ENCODE results near the gene CCDC82. TPM values are rescaled to one million over a fixed set of nuclear protein-coding genes. Genes with fewer than 3 reads are reported as not detected.

CCDC82 gene
- total RNA-seq, 1 donor from 2014 or later = 22.2 TPM

DNA sequence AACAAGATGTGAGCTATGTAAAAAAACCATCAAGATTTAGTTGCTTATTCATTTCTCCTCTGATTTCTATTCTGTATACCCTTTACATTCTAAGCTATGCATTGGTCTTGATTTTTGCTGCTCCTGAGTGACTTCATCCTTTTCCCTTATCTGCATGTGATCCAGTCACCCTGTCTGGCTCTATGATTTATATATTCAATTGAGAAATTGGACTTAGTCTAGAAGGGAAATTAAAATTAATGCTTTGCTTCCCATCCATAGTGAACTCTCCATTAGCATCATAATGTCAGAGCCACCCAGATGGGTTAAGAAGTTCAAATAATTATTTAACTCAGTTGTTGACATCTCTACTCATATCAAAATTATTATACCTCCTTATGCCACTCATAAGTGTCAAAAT is 5.1 kb upstream of the CCDC82 start:
- Mint-ChIP-seq H3K36me3 (ENCODE audit: unreplicated experiment) (peaks cover 3% of the 10 kb centered on the region), H3K9me3 (ENCODE audit: unreplicated experiment) (no peaks in the 10 kb centered on the region), H3K4me3 (ENCODE audit: unreplicated experiment) (no peak overlapping the region), H3K27ac (ENCODE audit: unreplicated experiment) (no peak overlapping the region), H3K27me3 (ENCODE audit: unreplicated experiment) (no peaks in the 10 kb centered on the region), H3K4me1 (ENCODE audit: unreplicated experiment) (peaks cover 21% of the 10 kb centered on the region)
- TF ChIP-seq, protein P1, sequence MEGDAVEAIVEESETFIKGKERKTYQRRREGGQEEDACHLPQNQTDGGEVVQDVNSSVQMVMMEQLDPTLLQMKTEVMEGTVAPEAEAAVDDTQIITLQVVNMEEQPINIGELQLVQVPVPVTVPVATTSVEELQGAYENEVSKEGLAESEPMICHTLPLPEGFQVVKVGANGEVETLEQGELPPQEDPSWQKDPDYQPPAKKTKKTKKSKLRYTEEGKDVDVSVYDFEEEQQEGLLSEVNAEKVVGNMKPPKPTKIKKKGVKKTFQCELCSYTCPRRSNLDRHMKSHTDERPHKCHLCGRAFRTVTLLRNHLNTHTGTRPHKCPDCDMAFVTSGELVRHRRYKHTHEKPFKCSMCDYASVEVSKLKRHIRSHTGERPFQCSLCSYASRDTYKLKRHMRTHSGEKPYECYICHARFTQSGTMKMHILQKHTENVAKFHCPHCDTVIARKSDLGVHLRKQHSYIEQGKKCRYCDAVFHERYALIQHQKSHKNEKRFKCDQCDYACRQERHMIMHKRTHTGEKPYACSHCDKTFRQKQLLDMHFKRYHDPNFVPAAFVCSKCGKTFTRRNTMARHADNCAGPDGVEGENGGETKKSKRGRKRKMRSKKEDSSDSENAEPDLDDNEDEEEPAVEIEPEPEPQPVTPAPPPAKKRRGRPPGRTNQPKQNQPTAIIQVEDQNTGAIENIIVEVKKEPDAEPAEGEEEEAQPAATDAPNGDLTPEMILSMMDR (IDR thresholded peaks at IDR 0.05) = no peak
- no peak for DNase-seq (ENCODE audit: extremely low spot score, unreplicated experiment)

DNA sequence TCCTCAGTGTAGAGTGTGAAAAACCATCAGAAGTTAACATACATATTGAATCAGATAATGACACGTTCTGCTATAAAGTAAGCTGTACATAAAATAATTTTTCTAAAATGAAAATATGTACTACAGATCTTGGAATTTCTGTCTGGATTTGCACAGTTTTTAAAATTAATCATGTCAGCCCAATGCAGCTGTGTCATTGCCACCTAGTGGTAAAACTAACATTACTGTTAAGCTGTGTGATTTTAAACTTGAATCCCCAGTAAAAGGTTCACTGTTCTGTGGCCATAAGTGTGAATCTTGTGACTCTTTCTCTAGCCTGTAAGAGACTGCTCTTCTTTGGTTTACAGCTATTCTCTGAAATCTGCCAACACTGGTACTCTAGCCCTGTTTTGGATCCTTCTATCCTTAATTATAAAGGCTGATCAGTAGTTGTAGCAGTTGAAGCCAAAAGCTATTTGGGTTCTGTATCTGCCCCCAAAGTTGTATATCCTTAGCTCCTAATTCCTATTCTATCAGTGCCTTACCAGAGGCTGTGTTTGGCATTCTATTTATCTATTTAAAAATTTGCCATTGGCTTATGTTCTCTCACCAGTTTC is 4.1 kb upstream of the CCDC82 start:
- TF ChIP-seq, protein P1 (IDR thresholded peaks at IDR 0.05) = peak; percentile 83
- peaks cover 22% of the 10 kb centered on the region for H3K4me1 Mint-ChIP-seq (ENCODE audit: unreplicated experiment)
- no peak overlapping the region for H3K27ac Mint-ChIP-seq (ENCODE audit: unreplicated experiment)
- no peak for DNase-seq (ENCODE audit: extremely low spot score, unreplicated experiment)
- no peaks in the 10 kb centered on the region for H3K9me3 Mint-ChIP-seq (ENCODE audit: unreplicated experiment)
- peaks cover 3% of the 10 kb centered on the region for H3K36me3 Mint-ChIP-seq (ENCODE audit: unreplicated experiment)
- H3K4me3 Mint-ChIP-seq (ENCODE audit: unreplicated experiment) = no peak overlapping the region
- no peaks in the 10 kb centered on the region for H3K27me3 Mint-ChIP-seq (ENCODE audit: unreplicated experiment)

DNA sequence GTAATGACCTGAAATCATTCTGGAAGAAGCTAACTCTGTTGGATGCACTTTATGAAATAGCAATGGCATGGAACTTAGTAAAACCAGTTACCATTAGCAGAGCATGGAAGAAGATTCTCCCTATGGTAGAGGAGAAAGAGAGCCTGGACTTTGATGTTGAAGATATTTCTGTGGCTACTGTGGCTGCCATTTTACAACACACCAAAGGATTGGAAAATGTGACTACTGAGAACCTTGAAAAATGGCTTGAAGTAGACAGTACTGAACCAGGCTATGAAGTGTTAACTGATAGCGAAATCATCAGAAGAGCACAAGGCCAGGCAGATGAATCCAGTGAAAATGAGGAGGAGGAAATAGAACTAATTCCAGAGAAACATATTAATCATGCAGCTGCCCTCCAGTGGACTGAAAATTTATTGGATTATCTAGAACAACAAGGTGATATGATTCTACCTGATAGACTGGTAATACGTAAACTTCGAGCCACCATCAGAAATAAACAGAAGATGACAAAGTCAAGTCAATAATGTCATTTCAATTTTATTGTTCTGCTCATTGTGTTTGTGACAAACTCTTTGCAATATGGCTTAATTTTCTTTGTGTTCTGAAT is 2.1 kb upstream of the CCDC82 start:
- Mint-ChIP-seq H3K4me3 (ENCODE audit: unreplicated experiment) (no peak overlapping the region), H3K36me3 (ENCODE audit: unreplicated experiment) (peaks cover 3% of the 10 kb centered on the region), H3K27me3 (ENCODE audit: unreplicated experiment) (no peaks in the 10 kb centered on the region), H3K9me3 (ENCODE audit: unreplicated experiment) (no peaks in the 10 kb centered on the region), H3K4me1 (ENCODE audit: unreplicated experiment) (peaks cover 40% of the 10 kb centered on the region), H3K27ac (ENCODE audit: unreplicated experiment) (no peak overlapping the region)
- DNase-seq (ENCODE audit: extremely low spot score, unreplicated experiment) = no peak
- TF ChIP-seq, protein P1 (IDR thresholded peaks at IDR 0.05) = peak; percentile 21

DNA sequence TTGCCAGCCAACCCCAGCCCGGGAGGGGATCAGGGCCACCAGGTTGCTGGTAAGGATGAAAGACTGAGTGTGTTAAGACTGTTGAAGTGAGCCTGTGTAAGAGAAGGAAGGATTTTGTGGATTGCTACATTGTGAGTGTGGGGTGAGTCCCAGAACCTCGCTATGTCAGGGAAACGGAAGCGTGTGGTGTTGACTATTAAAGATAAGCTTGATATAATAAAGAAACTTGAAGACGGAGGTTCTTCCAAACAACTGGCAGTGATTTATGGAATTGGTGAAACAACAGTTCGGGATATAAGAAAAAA is 728 bp upstream of the CCDC82 start:
- TF ChIP-seq, protein P1 (IDR thresholded peaks at IDR 0.05) = no peak
- Mint-ChIP-seq H3K9me3 (ENCODE audit: unreplicated experiment) (no peaks in the 10 kb centered on the region), H3K4me1 (ENCODE audit: unreplicated experiment) (peaks cover 40% of the 10 kb centered on the region), H3K36me3 (ENCODE audit: unreplicated experiment) (peaks cover 4% of the 10 kb centered on the region), H3K27me3 (ENCODE audit: unreplicated experiment) (no peaks in the 10 kb centered on the region), H3K4me3 (ENCODE audit: unreplicated experiment) (peak overlapping the region; percentile 96), H3K27ac (ENCODE audit: unreplicated experiment) (peak overlapping the region; percentile 96)
- no peak for DNase-seq (ENCODE audit: extremely low spot score, unreplicated experiment)

DNA sequence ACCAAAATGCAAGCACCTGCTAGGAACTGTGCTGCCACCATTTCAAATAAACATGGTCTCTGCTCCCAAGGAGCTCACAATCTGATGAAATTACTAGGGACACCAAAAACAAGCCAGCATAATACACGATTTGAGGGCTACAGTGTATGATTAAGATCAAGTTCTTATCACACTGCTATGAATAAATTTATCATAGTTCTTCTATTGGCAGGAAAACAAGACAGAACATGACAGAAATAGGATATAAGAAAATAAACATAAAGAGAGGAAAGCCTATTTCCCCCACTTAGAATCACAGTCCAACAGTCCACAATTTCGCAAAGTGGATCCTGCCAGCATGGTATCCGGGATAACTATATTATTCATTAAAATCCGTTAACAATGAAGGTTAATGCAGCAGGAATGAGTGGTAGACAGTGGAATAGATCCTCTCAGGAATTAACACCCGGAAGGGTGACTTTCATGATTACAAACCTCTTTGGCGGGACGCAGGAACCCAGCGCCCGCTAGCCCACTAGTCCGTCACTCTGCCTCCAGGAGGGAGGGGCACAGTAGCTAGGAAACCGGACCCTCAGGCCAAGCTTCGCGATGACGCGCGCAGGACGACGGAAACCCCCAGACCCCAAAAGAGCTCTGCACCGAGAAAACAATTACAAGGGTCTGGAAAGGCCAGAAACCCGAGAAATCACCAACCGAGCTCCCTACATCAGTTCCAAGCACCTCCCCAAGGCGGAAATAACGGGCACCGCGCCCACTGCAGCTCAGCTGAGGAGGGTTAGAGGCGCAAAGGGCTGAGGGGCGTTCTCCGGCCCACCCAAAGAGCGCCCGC is 607 bp downstream of the CCDC82 start:
- Mint-ChIP-seq H3K27me3 (ENCODE audit: unreplicated experiment) (no peaks in the 10 kb centered on the region), H3K27ac (ENCODE audit: unreplicated experiment) (peak overlapping the region; percentile 96), H3K36me3 (ENCODE audit: unreplicated experiment) (peaks cover 13% of the 10 kb centered on the region), H3K9me3 (ENCODE audit: unreplicated experiment) (no peaks in the 10 kb centered on the region), H3K4me3 (ENCODE audit: unreplicated experiment) (peak overlapping the region; percentile 96), H3K4me1 (ENCODE audit: unreplicated experiment) (peaks cover 40% of the 10 kb centered on the region)
- no peak for DNase-seq (ENCODE audit: extremely low spot score, unreplicated experiment)
- TF ChIP-seq, protein P1 (IDR thresholded peaks at IDR 0.05) = no peak

Data from osteocyte (in vitro differentiated cells).